Activated T-helper 1 cell treated with anti-CD3 and anti-CD28 coated beads, Interleukin-2, amount 50 U/mL, for 16 hours (primary cell): ENCODE data around the gene TAS2R38.
"Not testable (repeated sequence)": the region's sequence is repeated elsewhere in the genome, so short reads cannot be mapped to it uniquely, and the experiment has no call there.

Experiments used
- DNase-seq, 2 donors: peaks; one replicate each; pipeline ENCODE4 v3.0.0-alpha.2; 2020; ENCODE audit warnings: low read depth in 1 of 2, low spot score in 1 of 2

TAS2R38 gene

DNA sequence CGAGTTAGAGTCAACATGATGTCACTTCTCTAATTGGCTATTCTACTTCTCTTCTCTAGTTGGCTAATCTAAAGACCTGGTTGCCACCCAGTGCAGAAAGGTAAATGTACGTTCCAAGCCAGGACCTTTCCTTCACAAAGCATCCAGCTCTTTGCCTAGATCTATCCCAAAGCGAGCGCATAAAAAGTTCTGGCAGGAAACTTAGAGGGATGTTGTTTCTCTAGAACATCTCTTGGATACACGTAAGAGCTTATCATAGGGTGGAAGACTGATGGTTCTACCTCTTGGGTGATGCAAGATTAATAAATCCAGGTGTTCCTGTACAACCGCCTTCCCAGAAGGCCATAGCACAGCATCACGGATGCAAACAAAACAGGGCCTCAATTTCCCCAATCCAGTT, at the start of gene TAS2R38:
Gene TAS2R38, minus strand, starts transcription at position 101 of the 400 bp plus-strand sequence. Its CDS starts 84 bp downstream, at position 17.
- DNase-seq = no peak

DNA sequence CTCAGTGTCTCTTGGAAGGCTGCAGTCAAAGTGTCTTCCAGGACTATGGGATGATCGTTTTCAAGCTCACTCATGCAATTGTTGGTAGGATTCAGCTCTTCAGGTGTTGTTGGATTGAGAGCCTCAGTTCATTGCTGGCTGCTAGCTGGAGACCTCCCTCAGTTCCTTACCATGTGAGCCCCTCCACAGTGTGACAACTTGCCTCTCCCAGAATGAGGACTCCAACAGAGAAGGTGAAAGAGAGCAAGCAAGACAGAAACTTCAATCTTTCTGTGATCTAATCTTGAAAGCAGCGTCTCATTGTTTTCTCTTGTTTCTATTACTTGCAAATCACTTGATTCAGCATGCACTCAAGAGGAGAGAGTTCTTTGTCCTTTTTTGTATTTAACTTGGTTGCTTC, 44.6 kb upstream of the TAS2R38 start:
- DNase-seq = no peak

DNA sequence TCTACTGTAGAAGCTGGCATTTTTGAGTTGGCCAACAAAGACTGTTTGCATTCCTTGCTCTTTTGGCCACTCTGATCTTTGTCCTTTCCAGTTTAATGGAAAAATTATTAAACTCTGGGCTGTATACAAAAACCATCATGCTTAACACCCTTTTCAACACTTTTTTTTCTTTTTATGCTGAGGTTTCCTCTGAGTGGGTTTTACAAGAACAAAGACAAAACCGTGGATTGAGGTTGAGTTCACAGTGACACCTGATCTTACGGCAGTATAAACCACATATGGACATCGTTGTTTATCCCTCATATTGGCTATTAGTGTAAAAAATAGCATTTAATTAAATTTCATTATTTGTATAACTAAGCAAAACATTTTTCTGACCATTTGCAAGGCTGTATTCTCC, 43.9 kb upstream of the TAS2R38 start:
- DNase-seq = no peak

DNA sequence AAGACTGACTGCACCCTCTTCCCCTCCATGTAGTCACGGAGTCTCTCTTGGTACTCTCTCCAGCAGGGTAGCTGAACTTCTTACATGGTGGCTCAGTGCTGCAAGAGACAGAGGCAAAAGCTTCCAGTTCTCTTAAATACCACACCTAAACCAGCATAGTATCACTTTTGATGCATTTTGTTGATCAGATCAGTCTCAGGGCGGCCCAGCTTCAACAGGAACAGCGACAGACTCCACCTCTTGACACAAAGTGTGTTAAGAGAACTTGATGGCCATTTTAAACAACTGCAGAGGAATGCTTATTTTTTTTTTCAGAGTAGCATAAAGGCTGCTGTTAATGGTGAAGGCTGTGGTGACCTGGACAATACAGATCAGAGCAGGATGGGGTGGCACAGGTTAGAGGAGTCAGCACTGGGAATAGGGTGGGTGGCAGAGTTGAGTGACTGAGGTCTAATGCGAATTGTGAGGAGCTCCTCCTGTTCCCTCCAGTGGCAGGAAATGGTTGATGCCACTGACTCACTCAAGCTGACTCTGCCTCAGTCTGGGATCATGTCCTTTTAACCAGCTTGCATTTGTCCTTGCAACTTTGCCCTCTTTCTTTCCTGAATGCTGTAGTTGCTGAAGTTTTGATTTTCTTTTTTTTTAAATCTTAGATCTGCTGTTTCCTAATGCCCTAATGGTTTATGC, 39.4 kb upstream of the TAS2R38 start:
- no peak for DNase-seq

DNA sequence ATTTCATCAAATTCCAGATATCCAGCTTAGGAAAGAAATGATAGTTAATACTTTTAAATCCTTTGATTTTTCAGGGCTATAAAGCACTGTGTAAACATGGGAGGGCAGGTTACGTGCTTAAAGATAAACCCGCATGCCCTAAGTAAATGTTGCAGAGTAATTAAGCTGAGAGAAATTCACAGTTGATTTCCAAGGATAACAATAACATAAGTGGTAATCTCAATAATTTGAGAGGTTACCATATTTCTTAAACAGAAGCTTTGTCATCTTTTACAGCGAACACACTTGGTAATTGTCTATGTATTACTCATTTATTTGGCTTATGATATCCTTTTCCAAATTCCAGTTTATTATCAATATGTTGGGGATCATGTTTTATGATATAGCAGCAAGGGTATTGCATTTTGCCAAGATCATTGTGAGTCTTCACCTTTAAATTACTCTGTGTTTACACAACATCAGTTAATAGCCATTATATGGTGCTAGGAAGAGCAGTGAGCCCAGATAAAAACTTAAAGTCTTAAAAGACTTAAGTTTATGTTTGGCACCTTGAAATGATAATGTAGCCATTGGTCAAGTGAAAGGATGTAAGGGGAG, 37.5 kb upstream of the TAS2R38 start:
- DNase-seq = no peak

DNA sequence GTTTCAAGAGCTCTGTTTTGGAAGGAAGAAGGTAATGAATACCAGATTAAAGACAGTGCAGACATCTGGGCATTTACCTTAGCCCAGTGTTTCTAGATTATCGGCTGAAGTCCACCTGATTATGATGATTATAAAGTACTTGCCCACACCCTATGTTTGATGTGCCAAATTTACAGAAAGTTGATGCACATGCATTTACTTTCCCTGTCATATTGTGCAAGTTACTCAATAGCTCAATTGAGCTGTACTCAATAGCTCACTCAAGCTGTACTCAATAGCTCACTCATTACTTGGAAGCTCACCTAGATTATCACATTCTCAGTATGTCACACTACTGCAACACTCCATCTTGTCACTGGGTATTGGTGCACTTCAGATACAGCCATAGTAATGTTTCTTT, 35.6 kb upstream of the TAS2R38 start:
- DNase-seq = no peak

DNA sequence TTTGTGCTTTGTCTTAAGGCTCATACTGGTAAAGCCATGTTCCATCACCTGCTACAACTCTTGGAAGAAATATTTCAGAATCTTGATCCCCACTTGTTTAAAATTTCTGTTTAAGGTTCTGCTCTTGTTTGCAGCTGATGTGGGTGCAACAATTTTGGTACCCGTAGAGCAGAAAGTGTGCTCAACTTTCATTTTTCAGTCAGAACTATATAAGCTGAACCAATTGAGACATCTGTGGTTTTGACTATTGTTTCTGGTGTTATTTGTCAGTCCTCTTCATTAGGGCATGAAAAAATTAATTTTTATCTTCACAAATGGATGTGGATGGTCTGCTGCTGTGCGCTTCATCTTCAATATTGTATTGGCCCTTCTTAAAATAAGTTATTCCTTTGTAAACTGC, 33.0 kb upstream of the TAS2R38 start:
- no peak for DNase-seq

DNA sequence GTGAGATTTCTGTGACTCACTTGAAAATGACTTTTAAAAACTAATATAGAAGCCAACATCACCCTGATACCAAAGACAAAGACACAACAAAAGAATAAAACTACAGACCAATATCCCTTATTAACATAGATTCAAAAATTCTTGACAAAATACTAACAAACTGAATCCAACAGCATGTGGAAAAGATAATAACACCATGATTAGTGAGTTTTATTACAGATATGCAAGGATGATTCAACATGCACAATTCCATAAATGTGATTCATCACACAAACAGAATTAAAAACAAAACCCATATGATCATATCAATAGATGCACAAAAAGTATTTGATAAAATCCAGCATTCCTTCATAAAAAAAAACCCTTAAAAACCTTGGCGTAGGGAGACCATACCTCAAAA, 28.6 kb upstream of the TAS2R38 start:
- no peak for DNase-seq

DNA sequence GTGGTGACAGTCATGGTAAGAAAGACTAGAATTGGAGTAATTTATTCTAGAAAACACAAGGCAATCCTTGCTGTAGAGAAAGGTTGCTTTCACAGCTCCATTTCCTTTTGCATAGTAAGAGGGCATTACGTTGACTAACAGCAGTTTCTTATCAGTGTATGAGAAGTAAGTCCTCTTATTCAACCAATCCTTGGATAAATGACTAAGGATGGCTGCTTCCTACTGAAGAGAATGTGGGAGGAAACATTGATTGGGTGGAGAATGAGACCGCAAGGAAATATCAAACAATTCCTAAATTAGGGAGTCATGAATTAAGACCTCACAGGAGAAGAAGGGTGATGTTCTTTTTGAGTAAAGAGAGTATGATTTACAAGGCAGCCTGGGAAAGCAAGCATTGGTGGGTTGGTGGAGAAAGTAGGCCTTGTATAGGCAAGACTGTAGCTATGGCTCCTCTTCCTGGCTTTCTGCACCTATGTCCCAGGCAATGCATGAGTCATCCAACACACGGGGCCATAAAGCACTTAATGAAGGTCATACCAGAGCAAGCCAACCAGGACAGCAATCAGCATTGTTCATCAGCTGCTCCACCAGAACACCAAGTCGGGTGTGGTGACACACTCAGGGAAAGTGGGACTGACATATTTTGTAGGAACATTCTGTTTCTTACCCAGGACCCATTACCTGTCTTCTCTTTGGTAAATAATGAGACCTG, 27.7 kb upstream of the TAS2R38 start:
- DNase-seq = no peak

DNA sequence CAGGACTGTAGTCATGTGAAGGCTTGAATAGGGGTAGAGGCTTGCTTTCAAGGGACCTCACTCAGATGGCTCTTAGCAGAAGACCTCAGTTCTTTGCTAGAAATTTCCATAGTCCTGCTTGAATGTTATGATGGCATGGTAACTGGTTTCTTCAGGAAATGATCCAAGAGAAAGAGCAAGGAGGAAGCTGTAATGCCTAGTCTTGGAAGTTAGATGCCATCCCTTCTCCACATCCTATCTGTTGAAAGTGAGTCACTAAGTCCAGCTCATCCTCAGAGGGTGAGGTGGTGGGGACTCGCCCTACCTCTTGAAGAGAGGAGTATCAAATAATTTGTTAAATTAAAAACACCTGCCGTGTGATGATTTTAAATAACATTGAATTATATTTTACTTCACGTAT, 26.7 kb upstream of the TAS2R38 start:
- no peak for DNase-seq

DNA sequence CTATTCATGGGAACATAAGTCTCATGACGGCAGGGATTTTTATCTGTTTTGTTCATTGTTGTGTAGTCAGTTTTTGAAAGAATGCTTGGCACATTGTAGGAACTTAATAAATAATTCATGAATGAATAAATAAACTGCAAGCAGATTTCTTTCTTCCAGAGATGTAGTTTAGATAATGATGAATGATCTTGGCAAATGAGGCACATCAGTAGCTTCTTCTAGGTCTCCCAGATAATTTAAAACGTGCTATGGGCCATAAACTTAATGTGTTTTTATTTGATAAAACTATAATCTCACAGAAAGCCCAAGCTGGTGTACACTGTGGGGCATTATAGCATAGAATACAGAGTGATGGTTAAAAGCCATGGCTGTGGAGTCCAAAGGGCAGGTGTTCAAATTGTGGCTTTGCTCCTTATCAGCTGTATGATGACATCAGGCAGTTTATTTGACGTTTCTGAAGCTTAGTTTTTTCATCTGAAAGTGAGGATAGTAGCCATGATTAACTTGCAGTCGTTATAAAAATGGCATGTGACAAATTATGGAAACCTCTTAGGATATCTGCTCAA, 25.6 kb upstream of the TAS2R38 start:
- no peak for DNase-seq

DNA sequence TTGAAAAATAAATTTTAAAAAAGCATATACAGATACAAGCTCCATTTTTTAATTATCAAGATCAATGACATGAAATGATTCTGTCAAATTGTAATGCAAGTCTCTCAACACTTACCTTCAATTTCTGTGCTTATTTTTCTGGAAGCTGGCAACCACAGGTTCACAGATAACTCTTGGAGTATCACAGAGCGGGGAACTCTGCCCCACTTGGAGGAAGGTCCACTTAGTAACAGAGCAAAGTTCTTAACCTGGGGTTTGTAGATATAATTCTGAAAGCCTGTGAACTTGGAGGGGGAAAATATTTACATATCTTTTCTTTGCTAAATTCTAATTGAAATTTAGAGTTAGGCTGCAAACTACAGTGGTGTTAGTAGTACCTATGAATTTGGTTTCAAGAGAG, 19.8 kb upstream of the TAS2R38 start:
- no peak for DNase-seq

DNA sequence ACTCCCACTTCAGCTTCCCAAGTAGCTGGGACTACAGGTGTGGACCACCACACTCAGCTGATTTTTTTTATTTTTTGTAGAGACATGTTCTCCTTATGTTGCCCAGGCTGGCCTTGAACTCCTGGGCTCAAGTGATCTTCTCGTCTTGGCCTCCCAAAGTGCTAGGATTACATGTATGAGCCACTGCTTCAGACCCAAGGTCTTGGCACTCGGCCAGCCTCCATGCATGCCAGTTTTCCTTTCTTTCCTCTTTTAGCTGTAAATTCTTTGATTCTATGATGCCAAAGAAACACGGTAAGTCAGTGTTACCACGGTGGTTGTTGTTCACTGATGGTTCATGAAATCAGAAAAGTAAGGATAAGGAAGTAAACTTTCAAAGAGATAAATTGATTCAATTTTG, 19.1 kb upstream of the TAS2R38 start:
- DNase-seq = no peak

DNA sequence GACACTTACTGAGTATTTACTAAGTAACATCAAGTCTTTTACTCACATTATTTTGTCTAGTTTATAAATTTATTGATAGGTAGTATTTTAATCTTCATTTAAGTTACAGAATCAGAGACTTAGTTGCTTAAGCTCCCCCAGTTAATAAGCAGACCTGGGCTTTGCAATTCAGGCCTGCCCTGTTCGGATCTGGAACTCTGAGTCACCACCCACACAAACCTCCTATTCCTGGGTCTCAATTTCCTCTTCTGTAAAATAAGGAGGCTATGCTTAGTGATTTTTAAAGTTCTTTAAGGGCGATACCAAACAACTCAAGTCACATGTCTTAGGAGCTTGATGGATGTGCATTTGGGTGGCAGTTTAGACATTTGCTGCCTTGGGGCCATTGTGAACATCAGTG, 18.6 kb upstream of the TAS2R38 start:
- DNase-seq = no peak

DNA sequence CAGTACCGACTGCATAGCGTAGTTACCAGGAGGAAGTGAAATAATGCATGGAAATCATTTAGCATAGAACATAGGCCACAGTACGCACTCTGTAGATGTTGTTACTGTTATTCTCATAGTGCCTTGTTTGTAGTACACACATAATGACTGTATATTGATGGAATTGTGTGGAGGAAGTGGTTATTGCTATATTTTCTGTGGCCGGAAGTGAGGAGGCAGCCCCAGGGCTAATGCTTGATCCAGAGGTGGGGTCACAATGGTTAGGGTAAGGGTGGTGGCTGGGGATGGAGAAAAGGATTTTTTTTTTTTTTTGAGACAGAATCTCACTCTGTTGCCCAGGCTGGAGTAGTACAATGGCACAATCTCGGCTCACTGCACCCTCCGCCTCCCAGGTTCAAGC, 17.6 kb upstream of the TAS2R38 start:
- DNase-seq = no peak

DNA sequence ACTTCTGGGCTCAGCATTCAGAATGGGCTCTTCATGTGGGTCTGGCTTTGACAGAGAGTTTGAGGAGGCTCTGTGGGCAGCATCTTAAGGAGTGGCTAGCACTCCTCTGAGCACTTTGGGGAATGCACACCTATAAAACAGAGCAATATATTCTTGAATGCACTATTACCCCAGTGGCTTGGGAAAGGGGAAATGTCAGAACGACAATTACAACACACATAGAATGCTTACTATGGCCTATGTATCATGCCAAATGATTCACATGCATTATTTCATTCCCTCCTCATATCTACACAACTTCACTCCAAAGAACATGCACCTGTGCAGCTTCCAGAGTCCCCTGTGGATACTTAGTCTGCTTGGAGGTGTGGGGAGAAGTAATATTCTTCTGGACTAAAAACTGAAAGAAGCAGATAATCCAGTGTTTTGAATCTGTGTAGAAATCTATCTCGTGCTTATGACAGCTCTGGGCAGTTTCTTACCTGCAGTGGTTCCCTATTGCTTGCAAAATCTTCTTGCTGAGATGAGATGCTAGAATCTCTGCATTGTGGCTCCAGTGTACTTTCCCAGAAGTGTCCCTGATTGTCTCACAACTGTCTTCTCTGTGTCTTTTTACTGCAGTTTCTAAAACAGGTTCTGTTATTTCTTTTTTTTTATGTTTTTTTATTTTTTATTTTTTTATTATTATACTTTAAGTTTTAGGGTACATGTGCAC, 16.6 kb upstream of the TAS2R38 start:
- no peak for DNase-seq

DNA sequence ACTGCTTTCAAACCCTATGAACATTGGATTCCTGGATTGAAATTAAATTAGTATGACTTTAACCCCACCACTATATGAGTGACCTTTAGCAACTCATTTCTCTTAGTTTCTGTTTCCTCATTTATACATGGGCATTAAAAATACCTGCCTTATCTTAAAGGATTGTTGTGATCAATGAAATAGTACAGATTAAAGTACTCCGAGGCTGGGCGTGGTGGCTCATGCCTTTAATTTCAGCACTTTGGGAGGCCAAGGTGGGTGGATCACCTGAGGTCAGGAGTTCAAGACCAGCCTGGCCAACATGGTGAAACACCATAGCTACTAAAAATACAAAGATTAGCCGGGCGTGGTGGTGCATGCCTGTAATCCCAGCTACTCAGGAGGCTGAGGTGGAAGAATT, 14.2 kb upstream of the TAS2R38 start:
- DNase-seq = not testable (repeated sequence)

DNA sequence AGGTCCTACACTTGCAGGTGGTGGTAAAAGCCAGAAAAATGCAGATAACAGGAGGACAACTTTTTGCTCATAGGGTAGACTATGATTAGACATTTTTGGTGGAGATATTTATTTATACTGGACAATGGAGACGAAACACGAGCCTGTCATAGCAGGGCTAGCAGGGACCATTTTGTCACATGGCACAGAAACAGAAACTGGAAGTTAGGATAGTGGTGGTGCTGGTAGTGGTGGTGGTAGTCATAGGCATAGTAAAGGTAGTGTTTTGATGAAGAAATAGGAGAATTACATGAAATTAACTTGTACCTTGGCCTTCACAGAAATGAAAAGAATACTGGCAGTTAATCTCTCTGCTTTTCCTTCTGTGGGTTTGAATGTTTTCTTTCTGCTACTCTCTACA, 13.3 kb upstream of the TAS2R38 start:
- DNase-seq = no peak

DNA sequence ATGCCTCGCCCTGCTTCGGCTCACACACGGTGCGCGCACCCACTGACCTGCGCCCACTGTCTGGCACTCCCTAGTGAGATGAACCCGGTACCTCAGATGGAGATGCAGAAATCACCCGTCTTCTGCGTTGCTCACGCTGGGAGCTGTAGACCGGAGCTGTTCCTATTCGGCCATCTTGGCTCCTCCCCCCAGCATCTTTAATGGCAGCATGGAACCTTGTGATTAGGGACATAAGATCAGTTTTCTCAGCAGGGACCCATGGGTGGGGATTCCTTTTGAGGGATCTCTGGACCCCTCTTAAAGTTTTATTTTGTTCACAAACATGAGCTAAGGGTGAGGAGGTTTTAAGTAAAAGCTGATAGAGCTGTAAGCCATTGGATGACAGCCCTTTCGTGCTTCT, 12.4 kb upstream of the TAS2R38 start:
- DNase-seq = not testable (repeated sequence)

DNA sequence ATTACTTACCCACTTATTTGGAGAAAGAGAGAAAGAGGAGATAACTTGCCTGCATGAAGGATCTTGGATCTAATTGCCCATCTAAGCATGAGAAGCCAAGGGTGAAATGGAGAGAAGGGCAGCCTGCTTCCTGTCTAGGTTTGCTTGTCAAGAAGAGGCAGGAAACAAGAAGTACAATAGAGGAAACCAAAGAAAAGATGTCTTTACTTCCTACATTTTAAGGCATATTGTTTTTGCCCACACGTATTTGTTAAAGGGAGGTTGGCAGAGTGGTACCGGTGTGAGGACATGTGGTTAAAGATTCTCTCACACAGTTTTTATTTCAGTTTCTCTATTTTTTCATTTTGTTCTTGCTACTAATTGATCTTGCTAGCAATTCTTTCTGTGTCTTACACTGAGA, 6.0 kb upstream of the TAS2R38 start:
- no peak for DNase-seq

DNA sequence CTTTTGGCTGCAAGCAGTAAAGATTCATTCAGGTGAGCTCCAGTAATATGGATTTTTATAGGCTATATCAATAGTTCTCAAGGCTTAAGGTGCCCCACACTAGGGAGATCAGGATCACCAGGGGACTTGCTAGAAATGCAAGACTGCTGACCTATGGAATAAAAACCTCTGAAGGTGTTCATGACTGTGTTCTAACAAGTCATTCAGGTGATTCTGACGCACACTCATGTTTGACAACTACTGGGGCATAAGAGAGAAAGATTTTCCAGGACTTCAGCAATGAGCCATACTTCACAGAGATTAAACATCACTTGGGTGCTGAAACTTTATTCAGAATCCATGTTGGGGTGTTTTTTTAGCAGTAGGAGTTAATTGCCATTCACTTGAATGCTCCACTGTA, 4.8 kb upstream of the TAS2R38 start:
- DNase-seq = no peak
